Activated T-cell treated with anti-CD3 and anti-CD28 coated beads for 24 hours (primary cell): ENCODE results near the gene HEPN1.

Experiments used
- DNase-seq: peaks from one replicate; pipeline ENCODE4 v3.0.0-alpha.2; 2020; ENCODE audit warnings: low read depth

Gene HEPN1

DNA sequence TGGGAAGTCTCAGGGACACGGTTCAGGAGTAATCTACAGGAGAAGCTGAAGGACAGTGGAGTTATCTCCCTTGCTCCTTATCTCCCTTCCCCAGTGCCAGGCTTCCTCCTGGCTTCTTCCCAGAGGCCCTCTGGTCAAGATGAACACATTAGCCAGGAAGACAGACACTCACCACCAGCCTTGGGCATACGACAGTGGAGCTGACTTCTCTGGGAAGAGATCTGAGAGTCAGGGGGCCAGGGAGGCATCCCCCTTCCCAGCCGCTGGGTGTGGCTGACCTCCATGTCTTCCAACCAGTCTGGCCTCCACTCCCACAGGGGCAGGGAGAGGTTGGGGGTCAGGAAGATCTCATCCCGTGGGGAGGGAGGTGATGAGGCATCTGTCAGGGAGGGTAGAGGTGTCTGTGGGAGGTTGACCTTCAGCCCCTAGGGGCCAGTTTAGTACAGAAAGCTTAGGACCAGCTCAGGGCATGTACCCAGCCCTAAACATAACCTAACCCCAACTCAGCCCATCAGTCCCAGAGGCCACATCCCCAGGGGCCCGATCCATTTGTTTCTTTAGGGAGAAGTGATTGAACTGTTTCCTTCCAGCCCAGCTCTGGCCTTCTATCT, 34.1 kb upstream of the HEPN1 start:
- DNase-seq = no peak

DNA sequence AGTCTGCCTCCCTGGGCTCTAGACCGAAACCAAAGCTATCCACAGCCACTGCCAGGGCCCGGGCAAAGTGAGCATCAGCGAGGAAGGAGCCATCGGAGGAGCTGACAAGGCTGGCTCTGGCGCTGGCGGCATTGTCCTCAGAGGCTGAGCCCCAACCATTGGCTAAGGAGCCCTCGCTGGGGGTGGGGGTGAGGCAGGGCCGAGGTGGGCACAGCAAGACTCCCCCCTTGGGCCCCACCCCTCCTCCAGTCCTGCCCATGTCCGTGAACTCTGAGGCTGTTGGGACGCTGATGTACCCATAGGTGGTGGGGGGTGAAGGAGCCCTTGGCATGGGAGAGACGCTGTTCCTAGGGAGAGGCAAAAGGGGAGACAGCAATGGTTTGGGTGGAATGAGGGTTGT, 32.6 kb upstream of the HEPN1 start:
- DNase-seq = no peak

GRCh38 chr11:124886978-124887666, 31.9 kb upstream of the HEPN1 start:
- DNase-seq = no peak

DNA sequence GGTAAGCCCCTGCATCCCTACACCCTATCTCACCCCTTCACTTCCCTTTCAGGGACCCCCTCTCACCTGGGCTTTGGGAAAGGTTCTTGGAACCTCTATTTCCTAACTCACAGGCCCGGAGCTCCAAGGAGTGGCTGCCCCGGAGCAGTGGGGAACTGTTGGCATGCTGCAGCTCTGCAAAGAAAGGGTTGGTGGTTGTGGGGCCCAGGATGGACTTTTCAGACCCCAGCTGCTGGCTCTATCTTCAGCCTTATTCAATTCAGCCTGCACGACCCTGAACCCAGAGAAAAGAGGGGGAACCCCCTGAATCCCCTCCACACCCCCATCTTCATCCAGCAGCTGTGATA, 31.4 kb upstream of the HEPN1 start:
- no peak for DNase-seq

DNA sequence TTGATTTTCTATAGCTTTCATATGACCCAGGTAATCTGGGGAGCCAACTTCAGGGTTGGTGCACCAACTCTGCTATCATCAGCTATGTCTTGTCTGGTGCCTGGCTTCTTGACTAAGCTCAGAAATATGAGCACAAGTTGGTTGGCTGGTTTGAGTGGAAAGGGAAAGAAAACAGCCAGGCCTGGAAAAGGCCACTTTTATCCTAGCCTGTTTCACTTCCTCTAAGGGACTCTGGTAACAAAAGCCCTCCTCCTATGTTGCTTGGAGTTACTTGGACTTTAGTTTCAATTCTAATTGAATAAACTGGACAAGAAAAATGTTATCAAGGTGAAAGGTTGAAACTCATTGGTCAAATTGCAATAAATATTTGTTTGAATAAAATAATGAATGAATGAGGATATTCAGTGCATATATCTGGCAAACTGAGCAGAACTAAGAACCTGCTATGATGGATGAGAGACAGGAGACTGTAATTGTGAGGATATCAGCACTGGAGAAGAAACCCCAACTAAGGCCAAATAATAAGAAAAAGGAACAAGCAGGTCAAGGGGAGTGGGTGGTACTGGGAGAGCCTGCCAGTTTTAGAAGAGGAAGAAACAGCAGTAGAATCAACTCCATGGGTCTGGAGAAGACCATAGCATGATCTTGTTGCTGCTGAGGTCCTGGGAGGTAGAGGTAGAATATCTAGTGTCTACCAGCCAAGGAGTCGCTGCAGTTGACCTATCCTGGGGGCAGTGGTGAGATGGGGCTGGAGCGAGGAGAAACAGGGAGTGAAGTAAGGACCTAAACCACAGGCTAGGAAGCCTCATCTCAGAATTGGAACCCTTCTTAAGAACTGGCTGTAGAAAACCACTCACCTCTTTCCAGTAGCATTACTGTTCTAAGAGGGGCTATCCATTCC, 29.6 kb upstream of the HEPN1 start:
- no peak for DNase-seq

DNA sequence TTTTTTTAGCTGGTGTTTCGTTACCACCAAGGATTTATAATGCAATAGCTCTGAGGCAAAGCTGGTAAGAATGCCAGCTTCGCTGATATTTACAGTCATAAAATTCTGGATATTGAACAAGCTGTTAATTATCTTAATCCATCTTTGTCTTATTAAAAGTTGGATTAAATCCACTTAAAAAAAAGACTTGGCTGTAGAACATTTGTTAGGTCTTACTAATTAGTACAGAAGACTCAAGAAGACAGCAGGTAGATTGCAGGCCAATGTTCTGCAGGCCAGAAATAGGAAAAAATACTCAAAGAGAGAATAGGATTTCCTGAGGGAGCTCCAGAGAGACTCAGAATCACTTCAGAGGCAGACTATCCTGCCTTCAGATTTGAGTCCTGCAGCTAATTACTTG, 28.9 kb upstream of the HEPN1 start:
- no peak for DNase-seq

DNA sequence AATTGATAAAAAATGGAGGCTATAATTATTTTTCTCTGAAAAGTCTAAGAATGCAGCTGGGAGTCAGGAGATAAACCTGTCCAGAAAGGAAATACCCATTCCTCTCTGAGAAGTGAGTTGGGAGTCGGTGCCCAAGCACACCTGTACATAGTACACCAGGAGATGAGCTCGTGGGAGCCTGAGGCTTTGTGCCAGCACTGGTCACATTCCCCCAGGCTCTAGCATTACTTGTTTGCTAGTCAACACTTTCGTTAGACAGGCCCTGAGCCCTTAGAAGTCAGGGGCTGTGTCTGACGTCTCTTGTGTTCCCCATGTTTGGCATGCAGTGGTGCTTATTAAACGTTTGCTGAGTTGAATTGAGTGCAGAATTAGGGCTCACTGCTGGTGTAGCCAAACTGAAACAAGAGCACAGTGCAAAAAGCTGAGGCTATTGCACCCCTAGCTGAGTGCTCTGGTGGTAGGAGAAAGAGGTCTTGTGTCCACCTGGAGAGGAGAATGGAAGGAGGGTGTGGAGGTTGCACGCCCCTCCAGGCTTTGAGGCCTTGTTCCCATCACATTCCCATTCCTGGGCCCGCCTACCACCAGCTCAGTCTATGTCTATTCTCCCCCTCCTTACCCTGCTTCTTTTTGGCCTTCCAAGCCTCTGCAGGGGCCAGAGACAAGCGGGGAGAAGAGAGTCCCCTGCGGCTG, 28.2 kb upstream of the HEPN1 start:
- no peak for DNase-seq

- DNase-seq = no peak
Observed at GRCh38 chr11:124891373-124891861, 27.6 kb upstream of the HEPN1 start.

- DNase-seq = no peak
Observed at GRCh38 chr11:124892146-124892545, 26.9 kb upstream of the HEPN1 start.

DNA sequence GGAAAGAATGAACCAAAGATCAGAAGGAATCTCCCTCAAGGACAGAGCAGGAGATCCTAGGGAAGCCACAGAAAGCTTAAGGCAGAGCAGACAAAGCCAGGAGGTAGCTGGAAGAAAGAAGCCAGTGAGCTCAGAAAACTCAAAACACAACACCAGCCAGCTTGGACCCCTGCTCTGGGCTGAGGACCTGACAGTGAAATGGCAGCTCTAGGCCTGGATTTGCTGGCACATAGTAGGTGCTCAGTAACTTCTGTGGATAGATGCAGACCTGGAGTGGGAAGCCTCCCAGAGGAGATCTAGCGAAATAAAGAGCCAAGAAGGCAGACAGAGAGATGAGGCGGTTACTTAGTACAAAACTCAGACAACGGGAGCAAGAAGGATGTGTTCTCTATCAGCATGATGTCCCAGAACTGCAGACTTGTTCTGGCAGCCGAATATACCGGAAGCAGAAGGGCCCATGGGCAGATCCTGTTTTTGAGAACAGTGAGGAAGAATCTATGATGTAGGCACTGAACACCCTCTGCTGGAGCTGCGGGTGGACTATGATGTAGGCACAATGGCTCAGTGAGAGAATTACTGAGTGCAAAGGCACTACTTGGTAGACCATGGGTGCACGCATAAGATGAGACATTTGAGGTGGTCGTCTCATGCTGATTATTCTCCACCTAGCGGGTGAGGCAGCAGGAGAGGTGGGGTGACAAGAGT, 26.1 kb upstream of the HEPN1 start:
- no peak for DNase-seq

DNA sequence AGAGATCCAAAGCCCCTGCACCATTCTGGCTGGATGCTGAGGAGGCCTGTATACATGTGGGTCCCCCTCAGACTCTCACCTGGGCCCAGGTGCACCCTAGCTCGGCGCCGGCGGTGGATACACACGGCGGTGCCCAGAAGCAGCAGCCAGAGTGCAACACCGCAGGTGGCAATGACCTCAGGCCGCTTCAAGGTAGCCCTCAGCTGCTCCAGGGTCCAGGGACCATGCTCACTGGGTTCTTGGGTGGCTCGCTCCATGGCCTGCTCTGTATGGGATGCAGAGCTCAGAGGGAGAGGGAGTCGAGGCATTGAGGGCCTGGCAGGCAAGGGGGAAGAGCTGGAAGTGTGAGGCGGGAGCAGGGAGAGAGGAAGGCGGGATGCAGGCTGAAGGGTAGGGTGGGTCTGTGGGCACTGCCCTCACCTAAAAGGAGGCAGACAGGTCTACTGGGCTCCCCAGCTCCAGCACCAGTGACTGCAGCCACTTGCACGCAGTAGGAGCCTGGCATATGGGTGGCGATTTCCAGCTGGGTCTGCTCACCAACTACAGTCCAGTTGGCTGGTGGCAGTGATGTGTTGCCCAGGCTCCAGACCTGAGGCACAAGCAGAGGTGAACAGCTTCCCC, 25.2 kb upstream of the HEPN1 start:
- DNase-seq = no peak

DNA sequence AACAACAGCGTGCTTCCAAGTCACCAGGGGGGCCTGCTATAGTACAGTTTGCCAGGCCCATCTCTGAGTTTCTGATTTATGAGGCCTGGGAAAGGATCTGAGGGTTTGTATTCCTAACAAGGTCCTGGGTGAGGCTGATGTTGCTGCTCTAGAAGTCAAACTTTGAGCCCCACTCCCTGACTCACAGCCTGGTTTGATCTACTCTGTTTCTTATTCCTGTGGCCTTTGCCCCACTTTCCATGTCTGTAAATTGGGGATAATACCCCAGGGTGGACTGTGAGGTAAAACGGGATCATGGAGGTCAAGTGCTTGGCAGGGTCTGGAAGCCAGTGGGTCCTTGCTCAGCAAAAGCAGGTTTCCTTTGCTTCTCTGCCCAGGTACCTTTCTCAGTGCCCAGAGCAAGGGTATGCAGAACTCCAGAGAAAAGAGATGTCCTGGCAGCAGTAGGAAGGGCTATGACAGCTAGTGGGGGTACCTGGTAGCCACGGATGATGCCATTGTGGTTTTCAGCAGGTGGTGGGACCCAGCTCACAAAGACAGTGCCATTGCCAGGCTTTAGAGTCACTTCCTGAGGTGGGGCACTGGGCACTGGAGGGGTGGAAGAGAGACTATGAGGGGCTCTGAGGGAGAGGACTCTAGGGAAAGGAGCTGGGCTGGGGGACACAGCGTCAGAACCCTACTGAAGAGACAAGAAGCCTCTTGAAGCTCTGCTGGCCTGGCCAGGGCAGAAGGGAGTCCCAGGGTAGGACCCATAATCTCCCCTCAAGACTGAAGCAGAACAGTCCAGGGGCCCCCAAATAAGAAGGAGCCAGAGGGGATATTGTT, 24.2 kb upstream of the HEPN1 start:
- no peak for DNase-seq

DNA sequence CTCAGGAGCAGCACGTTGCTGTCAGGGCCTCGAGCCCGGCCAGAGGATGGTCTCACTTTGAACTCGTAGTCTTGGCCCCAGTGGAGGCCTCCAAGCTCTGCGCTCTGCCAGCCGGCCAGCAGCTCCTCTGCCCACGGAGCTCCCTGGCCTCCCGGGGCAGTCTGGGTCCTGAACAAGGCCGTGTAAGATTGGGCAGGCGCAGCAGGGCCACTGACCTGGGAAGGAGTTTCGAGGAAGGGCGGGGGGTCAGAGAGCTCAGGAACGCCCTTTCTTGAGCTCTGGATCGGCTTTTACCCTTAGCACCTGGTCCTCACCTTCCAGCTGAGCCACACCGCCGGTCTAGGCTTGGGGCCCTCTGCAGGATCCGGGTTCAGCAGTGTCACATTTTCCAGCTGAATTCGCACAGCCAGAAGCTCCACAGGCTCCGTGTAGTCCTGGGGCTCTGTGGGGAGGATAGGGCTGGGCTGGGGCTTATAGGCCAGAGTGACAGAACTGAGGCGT, 23.5 kb upstream of the HEPN1 start:
- DNase-seq = no peak

DNA sequence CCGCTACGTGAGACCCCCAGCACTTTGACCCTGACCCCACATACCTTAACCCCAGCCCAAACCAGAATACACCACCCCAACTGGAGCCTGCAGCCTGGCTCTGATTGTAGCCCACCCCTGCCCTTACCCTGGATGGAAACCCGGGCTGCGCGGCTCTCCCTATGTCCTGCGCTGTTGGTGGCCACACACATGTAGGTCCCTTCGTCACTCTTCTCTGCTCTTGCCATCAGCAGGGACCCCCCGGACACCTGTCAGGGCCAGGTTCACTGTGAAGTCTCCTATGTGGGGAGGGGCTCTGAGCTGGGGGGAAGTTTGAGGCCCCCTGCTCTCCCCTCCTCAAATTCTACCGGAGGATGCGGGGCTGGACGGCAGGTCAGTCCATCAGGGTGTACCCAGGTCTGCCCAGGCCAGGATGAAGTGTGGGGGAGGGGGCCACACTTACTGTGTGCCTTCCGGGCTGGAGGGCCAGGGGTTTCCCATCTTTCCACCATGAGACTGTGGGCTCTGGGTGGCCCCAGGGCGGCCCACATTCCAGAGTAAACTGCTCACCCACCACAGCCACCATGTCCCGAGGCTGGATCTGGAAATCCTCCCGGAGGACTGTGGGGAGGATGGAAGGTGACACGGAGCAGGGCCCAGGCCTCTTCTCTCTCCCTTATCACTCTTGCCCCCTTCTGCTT, 22.8 kb upstream of the HEPN1 start:
- no peak for DNase-seq

GRCh38 chr11:124896821-124897391, 22.1 kb upstream of the HEPN1 start:
- no peak for DNase-seq

GRCh38 chr11:124897674-124898262, 21.3 kb upstream of the HEPN1 start, which contains the start of gene ROBO4:
ROBO4 (minus strand) TSS chr11:124897865; CDS start chr11:124897795, 70 bp downstream.
- DNase-seq = no peak

GRCh38 chr11:124898263-124898680, 20.8 kb upstream of the HEPN1 start:
- DNase-seq = no peak

DNA sequence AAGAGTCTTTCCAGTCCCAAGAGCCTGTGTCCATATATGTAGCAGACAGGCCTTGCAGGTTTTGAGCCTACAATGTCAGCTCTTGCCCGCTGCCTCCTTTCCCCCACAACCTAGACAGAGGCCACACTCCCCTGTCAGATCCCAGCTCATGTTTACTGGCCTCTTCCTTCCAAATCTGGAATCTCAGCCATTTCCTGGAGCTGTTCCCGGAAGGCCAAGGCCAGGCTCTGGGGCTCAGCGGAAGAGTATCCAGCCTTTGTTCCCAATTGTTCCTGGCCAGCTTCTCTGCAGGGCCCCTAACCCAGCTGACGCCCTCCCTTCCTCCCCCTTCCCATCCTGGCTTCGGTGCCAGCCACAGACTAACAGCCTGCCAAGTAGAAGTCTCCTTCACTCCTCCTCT, 20.3 kb upstream of the HEPN1 start:
- no peak for DNase-seq
